Activated CD8-positive, alpha-beta memory T cell treated with anti-CD3 and anti-CD28 coated beads for 4 hours (primary cell): ENCODE measurements around the gene VCP.
"Not testable (repeated sequence)": the region's sequence is repeated elsewhere in the genome, so short reads cannot be mapped to it uniquely, and the experiment has no call there.

Experiments
- DNase-seq, 2 donors: peaks; one replicate each; pipeline ENCODE4 v3.0.0-alpha.2; 2020; ENCODE audit warnings: low read depth in 2 of 2

Gene VCP

DNA sequence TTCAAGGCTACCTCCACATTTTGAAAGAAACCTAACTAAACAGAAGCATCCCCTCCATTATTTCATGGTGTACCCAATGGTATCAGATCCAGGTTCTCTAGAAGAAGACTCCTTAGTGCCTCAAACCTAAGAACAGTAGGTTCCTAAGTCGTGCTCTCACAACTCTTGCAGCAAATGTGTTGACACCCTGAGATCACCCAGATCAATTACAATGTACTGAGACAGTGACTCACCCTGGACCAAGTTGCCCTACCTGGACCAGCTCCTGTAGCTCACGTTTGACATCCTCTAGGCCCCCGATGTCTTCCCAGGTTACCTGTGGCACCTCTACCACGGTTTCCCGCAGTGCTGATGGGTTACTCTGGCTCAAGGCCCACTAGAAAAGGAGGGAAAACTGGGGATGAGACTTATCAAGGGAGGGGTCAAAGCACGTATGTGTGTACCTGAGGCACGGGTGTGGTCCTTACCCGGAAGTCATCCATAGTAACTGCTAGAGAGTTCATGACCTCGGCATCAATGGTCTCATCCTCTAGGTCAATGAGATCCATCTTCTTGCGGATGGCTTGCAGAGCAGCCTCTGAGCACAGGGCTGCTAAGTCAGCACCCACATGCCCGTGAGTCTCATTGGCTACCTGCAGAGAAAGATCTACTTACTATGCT, 11.7 kb downstream of the VCP start:
- DNase-seq, result no peak

GRCh38 chr9:35059438-35059837, 13.0 kb downstream of the VCP start:
- no peak for DNase-seq

- no peak for DNase-seq
Measured at GRCh38 chr9:35057271-35057620, 15.2 kb downstream of the VCP start.

- no peak for DNase-seq
Measured at GRCh38 chr9:35056571-35057270, 15.7 kb downstream of the VCP start.

DNA sequence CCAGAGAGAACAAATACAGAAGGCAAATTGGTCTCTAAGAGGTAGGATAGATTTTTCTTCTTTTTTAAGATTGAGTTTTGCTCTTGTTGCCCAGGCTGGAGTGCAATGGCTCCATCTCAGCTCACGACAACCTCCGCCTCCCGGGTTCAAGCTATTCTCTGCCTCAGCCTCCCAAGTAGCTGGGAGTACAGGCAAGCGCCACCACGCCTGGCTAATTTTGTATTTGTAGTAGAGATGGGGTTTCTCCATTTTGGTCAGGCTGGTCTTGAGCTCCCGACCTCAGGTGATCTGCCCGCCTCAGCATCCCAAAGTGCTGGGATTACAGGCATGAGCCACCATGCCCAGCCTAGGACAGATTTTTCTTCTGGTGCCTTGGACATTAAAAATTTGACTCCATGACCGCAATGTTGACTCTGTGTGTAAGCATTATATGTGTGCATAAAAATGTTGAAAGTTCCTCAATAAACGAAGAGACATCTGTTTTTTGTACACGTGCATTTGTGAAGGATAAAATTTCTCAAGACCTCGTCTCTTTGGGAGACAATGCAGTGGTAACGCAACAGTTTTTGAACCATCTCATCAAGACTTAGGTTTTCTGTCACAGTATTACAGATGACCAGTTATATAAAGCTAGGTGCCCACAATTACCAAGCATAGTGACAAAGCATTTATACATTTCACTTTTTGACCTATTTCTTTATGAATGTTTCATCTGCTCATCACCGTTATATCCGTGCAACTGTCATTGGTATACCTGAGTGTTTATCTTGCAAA, 17.4 kb downstream of the VCP start:
- no peak for DNase-seq

DNA sequence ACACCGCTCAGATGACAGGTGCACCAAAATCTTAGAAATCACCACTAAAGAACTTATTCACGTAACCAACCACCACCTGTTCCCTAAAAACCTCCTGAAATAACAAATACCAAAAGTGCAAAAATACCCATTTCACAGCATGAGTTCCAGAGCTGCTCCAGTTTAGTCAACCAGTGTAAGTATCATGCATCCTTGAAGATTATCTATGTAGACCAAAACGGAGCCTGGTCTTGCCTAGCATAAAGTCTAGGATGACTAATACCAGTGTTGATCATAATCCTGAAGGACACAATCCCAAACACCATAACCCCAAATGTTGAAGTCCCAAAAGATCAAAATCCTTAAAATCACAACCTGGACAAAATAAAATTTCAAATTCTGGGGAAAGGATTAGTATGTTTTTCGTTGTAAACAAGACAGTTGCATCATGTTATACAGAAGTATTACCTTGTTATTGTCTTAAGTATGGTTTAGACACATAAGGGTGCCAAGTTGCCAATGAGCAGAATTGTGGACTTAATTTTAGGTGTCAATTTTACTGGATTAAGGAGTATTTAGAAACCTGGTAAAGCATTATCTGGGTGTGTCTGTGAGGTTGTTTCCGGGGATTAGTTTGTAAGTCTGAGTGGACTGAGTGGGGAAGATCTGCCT, 18.1 kb downstream of the VCP start:
- DNase-seq, result no peak

- DNase-seq, result peak in 1 of 2 donors; percentile 17
Measured at GRCh38 chr9:35051069-35051967, 21.1 kb downstream of the VCP start.

DNA sequence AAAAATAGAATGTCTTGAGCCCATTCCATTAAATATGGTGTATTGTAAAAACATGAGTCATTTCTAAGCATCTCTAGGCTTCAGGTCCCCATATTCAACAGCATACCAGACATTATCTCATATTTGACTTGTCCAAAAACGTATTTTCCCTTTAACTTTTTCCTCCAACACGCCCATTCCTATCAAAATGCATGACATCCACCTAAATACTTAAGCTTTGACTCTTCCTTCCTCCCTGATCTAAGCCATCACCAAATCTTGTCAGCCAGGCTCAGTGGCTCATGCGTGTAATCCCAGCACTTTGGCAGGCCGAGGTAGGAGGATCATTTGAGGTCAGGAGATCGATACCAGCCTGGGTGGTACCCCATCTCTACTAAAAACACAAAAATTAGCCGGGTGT, 23.9 kb downstream of the VCP start:
- DNase-seq, result no peak

DNA sequence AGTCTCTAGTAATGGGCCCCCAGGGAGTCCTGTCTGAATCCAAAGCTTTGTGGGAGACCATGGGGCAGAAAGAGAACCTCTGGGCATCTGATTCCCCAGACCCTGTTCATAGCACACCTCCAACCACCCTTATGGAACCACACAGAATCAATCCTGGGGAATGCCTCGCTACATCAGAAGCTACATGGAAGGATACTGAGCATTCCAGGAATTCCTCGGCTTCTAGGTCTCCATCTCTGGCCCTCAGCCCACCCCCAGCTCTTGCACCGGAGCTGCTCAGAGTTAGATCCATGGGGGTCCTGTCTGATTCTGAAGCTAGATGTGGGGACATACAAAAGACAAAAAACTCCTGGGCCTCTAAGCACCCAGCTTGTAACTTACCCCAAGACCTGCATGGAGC, 28.4 kb downstream of the VCP start:
- DNase-seq, result no peak

DNA sequence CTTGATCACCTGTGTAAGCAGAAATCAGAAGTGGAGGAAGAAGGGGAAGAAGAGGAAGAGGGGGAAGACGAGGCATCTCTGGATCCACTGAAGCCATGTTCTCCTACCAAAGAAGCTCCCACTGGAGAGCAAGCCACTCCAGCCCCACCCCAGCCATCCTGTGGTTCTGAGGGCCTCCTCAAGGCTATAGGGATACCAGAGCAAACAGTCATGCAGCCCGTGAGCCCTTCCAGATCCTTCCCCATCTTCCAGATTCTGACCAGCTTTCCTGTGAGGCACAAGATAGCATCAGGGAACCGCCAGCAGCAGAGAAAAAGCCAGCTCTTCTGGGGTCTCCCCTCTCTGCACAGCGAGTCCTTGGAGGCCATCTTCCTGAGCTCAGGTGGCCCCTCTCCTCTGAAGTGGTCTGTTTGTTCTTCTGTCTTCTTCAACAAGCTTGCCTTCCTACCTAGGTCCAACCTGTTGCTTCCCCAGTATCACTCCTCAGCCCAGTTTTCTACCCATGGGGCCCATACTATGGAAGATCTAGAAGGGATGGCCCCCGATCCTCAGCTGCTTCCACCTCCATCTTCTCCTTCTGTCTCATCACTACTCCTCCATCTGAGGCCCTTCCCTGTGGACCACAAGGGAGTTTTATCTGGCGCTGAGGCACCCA, 29.4 kb downstream of the VCP start:
- no peak for DNase-seq

GRCh38 chr9:35042081-35042604, 30.3 kb downstream of the VCP start:
- no peak for DNase-seq

DNA sequence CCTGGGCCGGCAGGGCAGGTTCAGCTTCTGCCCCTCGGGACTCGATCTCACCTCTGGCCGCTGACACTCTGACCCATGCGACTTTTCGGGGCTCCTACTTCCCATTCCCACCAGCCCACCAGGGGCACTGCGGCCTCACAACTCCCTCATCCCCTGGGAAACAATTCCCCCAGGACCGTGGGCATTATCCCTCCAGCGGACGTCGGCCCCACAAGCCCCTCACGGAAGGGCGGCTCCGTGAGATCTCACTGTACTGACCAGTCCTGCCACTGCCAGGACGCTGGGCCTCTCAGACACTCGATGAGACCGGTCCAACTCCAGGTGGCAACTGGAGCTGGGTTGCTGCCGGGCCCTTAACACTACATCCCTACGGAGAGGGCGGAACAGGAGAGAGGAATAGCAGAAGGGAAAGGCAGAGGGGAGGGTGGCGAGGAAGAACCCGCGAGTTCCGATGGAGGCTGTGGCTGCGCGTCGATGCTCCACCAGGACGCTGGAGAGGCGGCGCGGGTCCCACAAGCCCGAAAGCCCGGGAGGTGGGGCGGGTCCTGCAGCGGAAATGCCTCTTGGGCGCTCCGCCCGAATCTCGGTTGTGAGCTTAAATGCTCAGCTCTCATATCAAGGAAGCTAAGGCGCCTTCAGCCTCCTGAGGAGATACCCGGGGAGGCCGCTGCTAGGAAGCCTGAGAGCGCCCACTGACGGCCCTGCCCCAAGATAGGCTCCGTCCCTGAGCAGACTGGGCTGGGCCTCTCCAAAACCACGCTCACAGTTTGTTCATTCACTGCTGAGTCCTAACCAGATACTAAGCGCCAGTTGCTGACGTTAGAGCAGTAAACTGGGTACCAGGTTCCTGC, 36.3 kb downstream of the VCP start:
- DNase-seq, result no peak

DNA sequence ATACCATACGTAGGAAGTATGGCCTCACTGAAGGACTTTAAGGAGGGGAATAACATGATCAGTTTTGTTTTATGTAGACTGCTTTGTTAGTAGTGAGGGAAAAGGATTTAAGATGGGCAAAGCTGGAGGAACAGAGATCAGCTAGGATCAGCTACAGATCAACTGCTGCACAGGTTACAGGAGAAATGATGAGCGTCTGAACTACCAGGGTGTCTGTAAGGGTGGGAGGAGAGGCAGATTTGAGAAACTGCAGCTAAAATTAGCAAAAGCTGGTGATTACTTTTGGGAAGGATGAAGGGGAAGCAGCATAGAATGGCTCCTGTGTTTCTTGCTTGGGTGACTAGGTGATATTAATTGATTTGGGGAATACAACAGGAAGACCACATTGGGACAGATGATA, 39.3 kb downstream of the VCP start:
- no peak for DNase-seq

- DNase-seq, result no peak
Measured at GRCh38 chr9:35029852-35030251, 42.6 kb downstream of the VCP start.

DNA sequence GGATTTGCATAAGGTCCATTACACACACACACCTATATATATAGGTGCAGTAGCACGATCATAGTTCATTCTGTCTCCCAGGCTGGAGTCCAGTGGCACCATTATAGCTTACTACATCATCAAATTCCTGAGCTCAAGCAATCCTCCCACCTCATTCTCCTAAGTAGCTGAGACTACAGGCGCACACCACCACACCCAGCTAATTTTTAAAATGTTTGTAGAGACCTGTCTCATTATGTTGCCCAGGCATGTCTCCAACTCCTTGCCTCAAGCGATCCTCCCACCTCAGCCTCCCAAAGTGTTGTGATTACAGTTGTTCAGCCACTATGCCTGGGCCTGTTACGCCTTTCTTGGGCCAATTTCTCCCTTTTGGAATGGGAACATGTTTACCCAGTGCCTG, 43.2 kb downstream of the VCP start:
- DNase-seq, result no peak

DNA sequence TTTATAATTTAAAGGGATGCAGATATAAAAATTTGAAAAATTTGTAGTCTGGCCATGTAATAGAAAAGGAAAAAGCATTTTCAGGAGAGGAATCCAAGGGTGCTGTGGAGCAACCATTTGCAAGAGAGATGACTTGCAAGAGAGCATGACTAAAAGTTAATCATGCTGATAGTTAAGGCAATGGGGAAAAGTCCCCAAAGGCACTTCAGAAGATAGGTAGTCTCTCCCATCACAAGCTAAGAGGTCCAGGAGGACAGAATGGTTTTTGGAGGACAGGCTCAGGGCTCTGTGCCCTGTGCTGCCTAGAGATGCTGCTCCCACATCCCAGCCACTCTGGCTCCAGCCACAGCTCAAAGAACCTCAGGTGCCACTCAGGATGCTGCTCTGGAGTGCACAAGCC, 44.1 kb downstream of the VCP start:
- DNase-seq, result no peak

- no peak for DNase-seq
Measured at GRCh38 chr9:35027860-35028259, 44.6 kb downstream of the VCP start.

DNA sequence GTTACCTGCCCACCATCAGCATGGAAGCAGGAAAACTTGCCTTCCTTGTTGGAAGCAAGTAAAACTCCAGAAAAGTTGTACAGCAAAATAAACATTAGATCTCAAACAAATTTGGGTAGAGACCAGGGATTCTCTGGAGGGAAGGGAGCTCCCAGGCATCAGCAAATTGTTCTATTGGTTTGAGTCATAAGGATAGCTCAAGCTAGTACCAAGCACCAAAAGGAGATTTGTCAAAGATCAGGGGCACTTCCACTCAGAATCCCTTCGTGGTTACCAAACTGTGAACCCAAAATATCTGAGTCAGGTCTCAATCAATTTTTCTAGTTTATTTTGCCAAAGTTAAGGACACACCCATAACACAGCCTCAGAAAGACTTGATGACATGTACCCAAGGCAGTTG, 45.1 kb downstream of the VCP start:
- DNase-seq, result no peak

- DNase-seq, result no peak
Measured at GRCh38 chr9:35026671-35027070, 45.8 kb downstream of the VCP start.

- DNase-seq, result not testable (repeated sequence)
Measured at GRCh38 chr9:35023443-35023842, 49.0 kb downstream of the VCP start.
